HG03432 (cell line): Measurements from ENCODE around the gene POP5.

Experiments
- ATAC-seq: cut with Tn5 transposase; IDR thresholded peaks from one replicate; pipeline ENCODE4 v1.9.1; 2021; ENCODE audit warnings: mild to moderate bottlenecking, moderate library complexity; ENCODE audit not compliant: unreplicated experiment

Gene POP5

GRCh38 chr12:120590741-120591407 is 9.7 kb upstream of the POP5 start:
- ATAC-seq, result no peak

- no peak for ATAC-seq
Observed at GRCh38 chr12:120588948-120589930, 8.0 kb upstream of the POP5 start.

GRCh38 chr12:120588371-120588770 is 7.2 kb upstream of the POP5 start:
- no peak for ATAC-seq

GRCh38 chr12:120586860-120587259 is 5.7 kb upstream of the POP5 start:
- ATAC-seq, result no peak

- no peak for ATAC-seq
Observed at GRCh38 chr12:120586206-120586605, 5.0 kb upstream of the POP5 start.

GRCh38 chr12:120584343-120585149 is 3.3 kb upstream of the POP5 start:
- no peak for ATAC-seq

- ATAC-seq, result no peak
Observed at GRCh38 chr12:120583478-120584030, 2.4 kb upstream of the POP5 start.

- no peak for ATAC-seq
Observed at GRCh38 chr12:120581998-120582397, 796 bp upstream of the POP5 start.

GRCh38 chr12:120579179-120579578 is 2.0 kb downstream of the POP5 start:
- no peak for ATAC-seq

- no peak for ATAC-seq
Observed at GRCh38 chr12:120574106-120574505, 7.1 kb downstream of the POP5 start.

GRCh38 chr12:120573560-120573959 is 7.6 kb downstream of the POP5 start:
- ATAC-seq, result no peak

- no peak for ATAC-seq
Observed at GRCh38 chr12:120571299-120571698, 9.9 kb downstream of the POP5 start.

GRCh38 chr12:120563495-120563894 is 17.7 kb downstream of the POP5 start:
- no peak for ATAC-seq

- ATAC-seq, result no peak
Observed at GRCh38 chr12:120562906-120563305, 18.3 kb downstream of the POP5 start.

GRCh38 chr12:120557589-120557988 is 23.6 kb downstream of the POP5 start:
- no peak for ATAC-seq

- no peak for ATAC-seq
Observed at GRCh38 chr12:120554678-120555077, 26.5 kb downstream of the POP5 start.

- ATAC-seq, result no peak
Observed at GRCh38 chr12:120546050-120546386, 35.2 kb downstream of the POP5 start.

GRCh38 chr12:120544691-120545090 is 36.5 kb downstream of the POP5 start:
- ATAC-seq, result no peak

GRCh38 chr12:120542166-120542565 is 39.0 kb downstream of the POP5 start:
- ATAC-seq, result no peak

- ATAC-seq, result no peak
Observed at GRCh38 chr12:120540445-120540844, 40.8 kb downstream of the POP5 start.

- ATAC-seq, result no peak
Observed at GRCh38 chr12:120539303-120539702, 41.9 kb downstream of the POP5 start.
